ENCODE measurements around the gene STX18. TPM values are rescaled to one million over a fixed set of nuclear protein-coding genes. Genes with fewer than 3 reads are reported as not detected.

STX18 gene
- total RNA-seq, 1 experiment from 2014 or later, result 18.5 TPM

DNA sequence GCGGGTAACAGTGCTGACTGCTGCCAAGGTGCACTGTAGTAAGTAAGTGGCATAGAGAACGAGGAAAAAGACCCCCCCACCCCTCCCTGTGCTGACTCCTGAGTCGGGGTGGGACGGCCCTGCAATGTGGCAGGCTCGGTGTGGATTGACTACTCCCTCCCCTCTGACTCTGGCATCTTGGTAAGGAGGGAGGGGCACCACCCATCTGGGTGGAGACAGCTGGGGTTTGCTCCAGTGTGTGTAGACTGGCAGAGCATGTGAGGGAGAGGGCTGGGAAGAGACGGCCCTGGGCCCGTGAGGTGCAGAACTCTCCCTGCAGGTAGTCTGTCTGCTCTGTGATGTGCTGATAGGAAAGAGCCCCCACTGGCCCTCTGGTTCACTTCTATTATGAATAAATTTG, 124.0 kb downstream of the STX18 start:
- Histone ChIP-seq H3K9ac (ENCODE audit: low read length) (no peak overlapping the region), H3K4me2 (ENCODE audit: low read length) (no peak overlapping the region), H3K27ac (ENCODE audit: low read depth, low read length) (no peak overlapping the region), H3K9me3 (ENCODE audit: control insufficient read depth in 1 of 2, insufficient read depth in 1 of 2, low read depth in 1 of 2, low read length in 2 of 2) (no peaks in the 10 kb centered on the region), H3K79me2 (ENCODE audit: insufficient read depth, low read length) (no peaks in the 10 kb centered on the region), H3K27me3 (ENCODE audit: insufficient read depth, low read length) (no peaks in the 10 kb centered on the region), H3K36me3 (ENCODE audit: control insufficient read depth in 1 of 2, insufficient read depth in 2 of 2, low read length in 2 of 2) (peaks cover 6 to 8% of the 10 kb centered on the region in 2 experiments; a peak in 1 of 4 replicates), H2AFZ (ENCODE audit: low read depth, low read length, poor library complexity, severe bottlenecking) (no peak overlapping the region), H3K4me1 (ENCODE audit: control insufficient read depth in 1 of 2, insufficient read depth in 2 of 2, low read length in 2 of 2) (no peaks in the 10 kb centered on the region), H4K20me1 (ENCODE audit: insufficient read depth) (no peaks in the 10 kb centered on the region), H3K4me3 (replicated peaks in 1 of 2; ENCODE audit: low read depth in 1 of 2, low read length in 2 of 2) (no peak overlapping the region), H3K9me2 (ENCODE audit: insufficient read depth) (no peaks in the 10 kb centered on the region)
- POLR2A ChIA-PET, result no interaction called here
- intact Hi-C loops (cut with micrococcal nuclease), result no loop called here
- no peak for DNase-seq (ENCODE audit: low read depth, low spot score)
- CTCF ChIA-PET, result no interaction called here
- BruUV-seq (replicated peaks), result no TSS peak
- ATAC-seq, result no peak
- RAD21 ChIA-PET (ENCODE audit: low non-redundant PET in 1 of 2, low total read pairs in 2 of 2, uncharacterized antibody in 2 of 2, unreplicated experiment in 2 of 2), result no interaction called here
- TF ChIP-seq CBX3 (IDR thresholded peaks at IDR 0.05; ENCODE audit: low read depth) (no peak), SP1 (IDR thresholded peaks at IDR 0.05; ENCODE audit: low read depth) (no peak), FOSL1 (IDR thresholded peaks at IDR 0.05; ENCODE audit: low read depth) (no peak), POLR2A (IDR thresholded peaks at IDR 0.05; ENCODE audit: borderline replicate concordance, extremely low read depth, insufficient read depth, insufficient read length) (no peak), EZH2 (IDR thresholded peaks at IDR 0.05) (no peak), SRF (IDR thresholded peaks at IDR 0.05; ENCODE audit: low read depth) (no peak), RAD21 (IDR thresholded peaks at IDR 0.05; ENCODE audit: low read depth) (no peak)
- TF ChIP-seq, protein P1, sequence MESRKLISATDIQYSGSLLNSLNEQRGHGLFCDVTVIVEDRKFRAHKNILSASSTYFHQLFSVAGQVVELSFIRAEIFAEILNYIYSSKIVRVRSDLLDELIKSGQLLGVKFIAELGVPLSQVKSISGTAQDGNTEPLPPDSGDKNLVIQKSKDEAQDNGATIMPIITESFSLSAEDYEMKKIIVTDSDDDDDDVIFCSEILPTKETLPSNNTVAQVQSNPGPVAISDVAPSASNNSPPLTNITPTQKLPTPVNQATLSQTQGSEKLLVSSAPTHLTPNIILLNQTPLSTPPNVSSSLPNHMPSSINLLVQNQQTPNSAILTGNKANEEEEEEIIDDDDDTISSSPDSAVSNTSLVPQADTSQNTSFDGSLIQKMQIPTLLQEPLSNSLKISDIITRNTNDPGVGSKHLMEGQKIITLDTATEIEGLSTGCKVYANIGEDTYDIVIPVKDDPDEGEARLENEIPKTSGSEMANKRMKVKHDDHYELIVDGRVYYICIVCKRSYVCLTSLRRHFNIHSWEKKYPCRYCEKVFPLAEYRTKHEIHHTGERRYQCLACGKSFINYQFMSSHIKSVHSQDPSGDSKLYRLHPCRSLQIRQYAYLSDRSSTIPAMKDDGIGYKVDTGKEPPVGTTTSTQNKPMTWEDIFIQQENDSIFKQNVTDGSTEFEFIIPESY (IDR thresholded peaks at IDR 0.05; ENCODE audit: extremely low read depth, insufficient replicate concordance, low read length), result no peak

DNA sequence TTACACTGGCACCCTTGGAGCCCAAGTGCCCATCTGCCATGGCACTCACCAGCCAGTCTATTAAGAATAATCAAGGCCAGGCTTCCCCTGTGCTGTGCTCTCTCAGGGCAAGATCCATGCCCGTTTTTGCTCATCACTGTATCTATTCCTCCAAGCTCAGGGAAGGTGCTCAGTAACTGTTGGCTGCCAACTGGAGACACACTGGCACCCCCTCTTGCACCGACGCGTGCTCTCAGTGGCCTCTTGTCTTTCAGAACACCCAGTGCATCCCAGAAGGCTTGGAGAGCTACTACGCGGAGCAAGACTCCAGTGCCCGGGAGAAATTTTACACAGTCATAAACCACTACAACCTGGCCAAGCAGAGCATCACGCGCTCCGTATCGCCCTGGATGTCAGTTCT, 124.9 kb downstream of the STX18 start:
- Histone ChIP-seq H3K9me2 (ENCODE audit: insufficient read depth) (no peaks in the 10 kb centered on the region), H2AFZ (ENCODE audit: low read depth, low read length, poor library complexity, severe bottlenecking) (no peak overlapping the region), H4K20me1 (ENCODE audit: insufficient read depth) (no peaks in the 10 kb centered on the region), H3K27ac (ENCODE audit: low read depth, low read length) (no peak overlapping the region), H3K9ac (ENCODE audit: low read length) (no peak overlapping the region), H3K9me3 (ENCODE audit: control insufficient read depth in 1 of 2, insufficient read depth in 1 of 2, low read depth in 1 of 2, low read length in 2 of 2) (no peaks in the 10 kb centered on the region), H3K4me3 (replicated peaks in 1 of 2; ENCODE audit: low read depth in 1 of 2, low read length in 2 of 2) (no peak overlapping the region), H3K79me2 (ENCODE audit: insufficient read depth, low read length) (no peaks in the 10 kb centered on the region), H3K4me2 (ENCODE audit: low read length) (no peak overlapping the region), H3K27me3 (ENCODE audit: insufficient read depth, low read length) (no peaks in the 10 kb centered on the region), H3K36me3 (ENCODE audit: control insufficient read depth in 1 of 2, insufficient read depth in 2 of 2, low read length in 2 of 2) (peaks cover 6 to 8% of the 10 kb centered on the region in 2 experiments; a peak in 1 of 4 replicates), H3K4me1 (ENCODE audit: control insufficient read depth in 1 of 2, insufficient read depth in 2 of 2, low read length in 2 of 2) (no peaks in the 10 kb centered on the region)
- CTCF ChIA-PET, result no interaction called here
- ATAC-seq, result no peak
- RAD21 ChIA-PET (ENCODE audit: low non-redundant PET in 1 of 2, low total read pairs in 2 of 2, uncharacterized antibody in 2 of 2, unreplicated experiment in 2 of 2), result no interaction called here
- no TSS peak for BruUV-seq (replicated peaks)
- intact Hi-C loops (cut with micrococcal nuclease), result no loop called here
- POLR2A ChIA-PET, result no interaction called here
- DNase-seq (ENCODE audit: low read depth, low spot score), result no peak
- TF ChIP-seq, protein P2, sequence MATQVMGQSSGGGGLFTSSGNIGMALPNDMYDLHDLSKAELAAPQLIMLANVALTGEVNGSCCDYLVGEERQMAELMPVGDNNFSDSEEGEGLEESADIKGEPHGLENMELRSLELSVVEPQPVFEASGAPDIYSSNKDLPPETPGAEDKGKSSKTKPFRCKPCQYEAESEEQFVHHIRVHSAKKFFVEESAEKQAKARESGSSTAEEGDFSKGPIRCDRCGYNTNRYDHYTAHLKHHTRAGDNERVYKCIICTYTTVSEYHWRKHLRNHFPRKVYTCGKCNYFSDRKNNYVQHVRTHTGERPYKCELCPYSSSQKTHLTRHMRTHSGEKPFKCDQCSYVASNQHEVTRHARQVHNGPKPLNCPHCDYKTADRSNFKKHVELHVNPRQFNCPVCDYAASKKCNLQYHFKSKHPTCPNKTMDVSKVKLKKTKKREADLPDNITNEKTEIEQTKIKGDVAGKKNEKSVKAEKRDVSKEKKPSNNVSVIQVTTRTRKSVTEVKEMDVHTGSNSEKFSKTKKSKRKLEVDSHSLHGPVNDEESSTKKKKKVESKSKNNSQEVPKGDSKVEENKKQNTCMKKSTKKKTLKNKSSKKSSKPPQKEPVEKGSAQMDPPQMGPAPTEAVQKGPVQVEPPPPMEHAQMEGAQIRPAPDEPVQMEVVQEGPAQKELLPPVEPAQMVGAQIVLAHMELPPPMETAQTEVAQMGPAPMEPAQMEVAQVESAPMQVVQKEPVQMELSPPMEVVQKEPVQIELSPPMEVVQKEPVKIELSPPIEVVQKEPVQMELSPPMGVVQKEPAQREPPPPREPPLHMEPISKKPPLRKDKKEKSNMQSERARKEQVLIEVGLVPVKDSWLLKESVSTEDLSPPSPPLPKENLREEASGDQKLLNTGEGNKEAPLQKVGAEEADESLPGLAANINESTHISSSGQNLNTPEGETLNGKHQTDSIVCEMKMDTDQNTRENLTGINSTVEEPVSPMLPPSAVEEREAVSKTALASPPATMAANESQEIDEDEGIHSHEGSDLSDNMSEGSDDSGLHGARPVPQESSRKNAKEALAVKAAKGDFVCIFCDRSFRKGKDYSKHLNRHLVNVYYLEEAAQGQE (IDR thresholded peaks at IDR 0.05; ENCODE audit: low read depth), result no peak
- no peak for TF ChIP-seq POLR2AphosphoS5 (IDR thresholded peaks at IDR 0.05; ENCODE audit: low read depth, low read length)
- TF ChIP-seq ELF1 (IDR thresholded peaks at IDR 0.05; ENCODE audit: borderline replicate concordance, low read depth), result no peak
- TF ChIP-seq EZH2phosphoT487 (IDR thresholded peaks at IDR 0.05; ENCODE audit: borderline replicate concordance), result no peak
- TF ChIP-seq, protein P3, sequence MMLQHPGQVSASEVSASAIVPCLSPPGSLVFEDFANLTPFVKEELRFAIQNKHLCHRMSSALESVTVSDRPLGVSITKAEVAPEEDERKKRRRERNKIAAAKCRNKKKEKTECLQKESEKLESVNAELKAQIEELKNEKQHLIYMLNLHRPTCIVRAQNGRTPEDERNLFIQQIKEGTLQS (IDR thresholded peaks at IDR 0.05), result no peak
- no peak for TF ChIP-seq CEBPB (IDR thresholded peaks at IDR 0.05; ENCODE audit: low read depth)
- TF ChIP-seq SRF (IDR thresholded peaks at IDR 0.05; ENCODE audit: low read depth), result no peak
- TF ChIP-seq, protein P4, sequence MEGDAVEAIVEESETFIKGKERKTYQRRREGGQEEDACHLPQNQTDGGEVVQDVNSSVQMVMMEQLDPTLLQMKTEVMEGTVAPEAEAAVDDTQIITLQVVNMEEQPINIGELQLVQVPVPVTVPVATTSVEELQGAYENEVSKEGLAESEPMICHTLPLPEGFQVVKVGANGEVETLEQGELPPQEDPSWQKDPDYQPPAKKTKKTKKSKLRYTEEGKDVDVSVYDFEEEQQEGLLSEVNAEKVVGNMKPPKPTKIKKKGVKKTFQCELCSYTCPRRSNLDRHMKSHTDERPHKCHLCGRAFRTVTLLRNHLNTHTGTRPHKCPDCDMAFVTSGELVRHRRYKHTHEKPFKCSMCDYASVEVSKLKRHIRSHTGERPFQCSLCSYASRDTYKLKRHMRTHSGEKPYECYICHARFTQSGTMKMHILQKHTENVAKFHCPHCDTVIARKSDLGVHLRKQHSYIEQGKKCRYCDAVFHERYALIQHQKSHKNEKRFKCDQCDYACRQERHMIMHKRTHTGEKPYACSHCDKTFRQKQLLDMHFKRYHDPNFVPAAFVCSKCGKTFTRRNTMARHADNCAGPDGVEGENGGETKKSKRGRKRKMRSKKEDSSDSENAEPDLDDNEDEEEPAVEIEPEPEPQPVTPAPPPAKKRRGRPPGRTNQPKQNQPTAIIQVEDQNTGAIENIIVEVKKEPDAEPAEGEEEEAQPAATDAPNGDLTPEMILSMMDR (IDR thresholded peaks at IDR 0.05 in 2 of 3, conservative IDR thresholded peaks at IDR 0.05 in 1 of 3; ENCODE audit: borderline replicate concordance in 1 of 3, insufficient read depth in 1 of 3, low read depth in 2 of 3, low read length in 2 of 3), result no peak
